Endometrial microvascular endothelial cells (primary cell): ENCODE data around the gene FUT7. TPM values are rescaled to one million over a fixed set of nuclear protein-coding genes. Genes with fewer than 3 reads are reported as not detected.

Experiments used
- in situ Hi-C: cut with HindIII; loops from 2 replicates; pipeline ENCODE4 v1.10.0; 2017; ENCODE audit warnings: low sequenced_read_pairs, low pct_unique_long_range_greater_than_20kb; ENCODE audit errors: inconsistent ontology term
- total RNA-seq: library from RNA; depleted of rRNA; stranded (reverse); fragments of >200 nt; gene quantifications from one replicate; pipeline ENCODE4 v1.2.3, GENCODE V29; 2015; ENCODE audit errors: inconsistent ontology term

The FUT7 gene
- total RNA-seq, 1 donor from 2014 or later = not detected

DNA sequence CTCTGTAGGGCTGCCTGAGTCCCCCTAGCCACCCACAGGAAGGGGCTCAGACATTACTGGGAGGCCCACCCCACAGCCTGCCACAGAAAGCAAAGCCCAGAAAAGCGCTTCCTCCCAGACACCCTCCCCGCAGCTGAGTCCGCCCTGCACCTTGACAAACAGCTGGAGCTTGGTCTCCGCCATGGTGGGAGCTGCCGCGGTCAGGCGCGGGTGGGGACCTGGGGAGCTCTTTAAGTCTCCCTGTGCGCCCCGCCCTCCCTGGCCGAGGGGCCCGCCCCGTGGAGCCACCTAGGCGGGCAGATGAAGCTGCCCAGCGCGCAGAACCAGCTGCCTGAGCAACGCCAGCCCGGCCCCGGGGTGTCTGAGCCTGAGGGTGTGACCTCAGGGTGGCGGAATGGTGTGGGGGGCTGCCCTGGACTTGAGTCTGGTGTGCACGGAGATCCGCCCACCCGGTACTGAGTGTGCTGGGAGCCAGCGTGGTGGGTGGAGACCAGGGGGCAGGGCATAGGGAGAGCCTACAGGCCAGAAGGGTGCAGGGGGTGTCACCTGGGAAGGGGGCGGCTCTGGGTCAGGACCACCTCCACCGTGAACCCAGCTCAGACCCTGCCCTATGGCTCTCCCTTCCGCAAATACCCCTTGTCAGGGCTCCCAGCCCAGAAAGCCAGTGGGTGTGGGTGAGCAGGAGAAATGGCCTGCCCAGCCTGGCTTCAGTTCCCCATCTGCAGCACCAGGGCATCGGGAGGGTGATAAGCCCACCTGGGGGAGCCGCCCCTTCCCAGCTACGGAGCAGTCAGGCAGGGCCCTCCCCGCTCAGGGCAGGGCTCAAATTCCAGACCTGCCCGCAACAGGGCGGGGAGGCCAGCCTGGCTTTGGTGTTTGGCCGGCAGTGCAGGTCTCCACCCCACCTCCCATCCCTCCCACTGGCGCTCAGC, 35.3 kb downstream of the FUT7 start, which contains the start of gene CLIC3:
CLIC3 (minus strand) TSS at position 208 of the 932 bp plus-strand sequence; CDS start at position 183, 25 bp downstream.
- in situ Hi-C loops = no loop called here

DNA sequence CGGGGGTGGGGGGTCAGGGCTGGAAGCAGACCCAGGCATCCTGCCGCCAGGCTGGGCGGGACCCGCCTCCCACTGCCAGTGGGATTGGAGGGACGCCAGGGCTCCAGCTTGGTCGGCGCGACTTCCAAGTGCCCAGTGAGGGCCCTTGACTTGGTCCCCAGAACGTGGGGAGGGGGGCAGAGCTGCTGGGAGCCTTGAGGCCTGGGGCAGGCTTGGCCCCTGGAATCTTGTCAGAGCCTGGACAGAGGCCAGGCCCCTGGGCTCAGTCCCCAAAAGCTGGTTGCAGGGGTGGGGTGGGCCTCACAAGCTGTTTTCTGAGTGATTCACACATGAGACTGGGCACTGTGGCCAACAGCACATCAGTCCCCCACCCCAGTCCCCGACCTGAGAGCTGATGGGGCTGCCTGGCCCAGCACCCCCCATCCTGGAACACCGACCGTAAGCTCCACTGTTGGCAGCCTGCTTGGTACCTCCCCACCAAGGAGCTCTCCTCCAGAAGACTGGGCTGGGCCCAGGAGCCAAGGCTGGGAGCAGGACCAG, 36.0 kb downstream of the FUT7 start:
- in situ Hi-C loops = no loop called here

DNA sequence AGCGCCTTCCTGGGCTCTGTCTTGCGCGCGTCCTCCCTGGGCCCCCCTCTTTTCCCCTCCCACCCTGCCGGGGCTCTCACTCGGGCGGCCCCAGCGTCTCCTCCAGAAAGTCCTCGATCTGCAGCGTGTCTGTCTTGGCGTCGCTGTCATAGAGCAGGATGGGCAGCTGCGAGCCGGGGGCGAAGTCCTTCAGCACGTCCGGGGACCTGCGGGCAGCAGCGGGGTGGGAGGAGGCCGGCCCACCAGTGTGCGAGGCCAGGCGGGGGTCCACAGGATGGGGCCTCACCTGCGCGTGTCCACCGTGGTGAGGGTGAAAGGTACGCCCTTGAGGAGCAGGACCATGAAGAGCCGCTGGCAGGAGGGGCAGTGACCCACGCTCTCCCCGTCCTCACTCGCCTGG, 36.5 kb downstream of the FUT7 start:
- in situ Hi-C loops = no loop called here

DNA sequence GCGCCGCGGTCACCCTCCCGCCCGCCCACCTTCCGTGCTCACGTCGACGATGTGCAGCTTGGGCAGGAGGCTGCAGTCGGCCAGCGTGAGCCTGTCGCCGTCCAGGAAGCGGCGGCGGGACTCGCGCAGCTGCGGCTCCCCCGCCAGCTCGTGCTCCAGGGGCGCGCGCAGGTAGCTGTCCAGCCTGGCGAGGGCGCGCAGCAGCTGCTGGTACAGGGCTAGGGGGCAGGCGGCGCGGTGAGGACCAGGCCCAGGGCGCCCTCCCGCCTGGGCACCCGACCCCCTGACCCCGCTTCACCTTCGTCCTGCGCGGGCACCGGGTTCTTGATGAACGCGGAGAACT, 37.0 kb downstream of the FUT7 start:
- in situ Hi-C loops = no loop called here

DNA sequence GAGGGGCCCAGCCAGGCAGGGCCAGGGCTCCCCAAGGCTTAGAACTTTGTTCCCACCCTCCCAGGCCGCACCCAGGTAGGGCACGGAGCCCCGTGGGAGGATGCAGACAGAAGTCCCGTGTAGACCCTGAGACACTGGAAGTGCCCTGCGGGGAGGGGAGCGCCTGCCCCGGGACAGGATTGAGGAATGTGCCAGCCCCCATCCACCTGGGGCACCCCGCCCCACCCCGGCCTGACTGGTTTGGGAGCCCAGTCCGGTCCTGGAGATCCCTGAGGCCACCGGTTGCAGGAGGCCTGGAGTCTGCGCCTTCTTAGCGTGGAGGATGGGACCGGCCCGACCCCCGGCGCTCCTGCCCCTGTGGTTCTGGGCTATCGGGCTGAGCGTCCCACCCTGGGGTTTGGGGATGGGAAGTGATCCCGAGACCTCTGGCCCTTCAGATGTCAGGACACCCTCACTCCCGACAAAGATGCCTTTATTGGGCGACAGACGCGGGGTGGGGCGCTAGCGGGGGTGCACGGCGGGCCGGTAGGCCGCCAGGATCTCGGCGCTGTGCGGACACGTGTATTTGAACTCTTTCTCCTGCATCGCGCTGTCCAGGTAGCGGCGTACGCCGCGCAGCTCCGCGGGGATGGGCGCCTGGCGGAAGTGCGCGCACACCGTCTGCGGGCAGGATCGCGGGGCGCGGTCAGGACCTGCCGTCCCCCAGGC, 37.6 kb downstream of the FUT7 start:
- in situ Hi-C loops = no loop called here

DNA sequence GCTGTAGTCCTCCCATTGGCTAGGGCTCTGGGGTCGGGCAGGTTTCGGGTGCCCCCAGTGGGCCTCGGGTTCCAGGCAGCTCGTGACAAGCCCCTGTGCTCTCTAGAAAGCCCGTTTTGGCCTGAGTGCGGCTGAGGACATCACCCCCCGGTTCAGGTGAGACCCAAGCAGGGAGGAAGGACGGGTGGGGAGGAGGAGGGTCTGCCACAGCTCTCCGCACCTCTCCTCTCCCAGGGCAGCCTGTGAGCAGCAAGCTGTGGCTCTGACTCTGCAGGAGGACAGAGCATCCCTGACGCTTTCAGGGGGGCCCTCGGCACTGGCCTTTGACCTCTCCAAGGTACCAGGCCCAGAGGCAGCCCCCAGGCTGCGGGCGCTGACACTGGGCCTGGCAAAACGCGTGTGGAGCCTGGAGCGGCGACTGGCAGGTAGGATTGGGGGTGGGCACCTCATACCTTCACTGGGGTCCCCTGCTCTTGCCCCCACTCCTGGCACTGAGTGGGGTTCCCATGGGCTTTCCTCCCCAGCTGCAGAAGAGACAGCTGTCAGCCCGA, 39.0 kb downstream of the FUT7 start:
- in situ Hi-C loops = no loop called here

DNA sequence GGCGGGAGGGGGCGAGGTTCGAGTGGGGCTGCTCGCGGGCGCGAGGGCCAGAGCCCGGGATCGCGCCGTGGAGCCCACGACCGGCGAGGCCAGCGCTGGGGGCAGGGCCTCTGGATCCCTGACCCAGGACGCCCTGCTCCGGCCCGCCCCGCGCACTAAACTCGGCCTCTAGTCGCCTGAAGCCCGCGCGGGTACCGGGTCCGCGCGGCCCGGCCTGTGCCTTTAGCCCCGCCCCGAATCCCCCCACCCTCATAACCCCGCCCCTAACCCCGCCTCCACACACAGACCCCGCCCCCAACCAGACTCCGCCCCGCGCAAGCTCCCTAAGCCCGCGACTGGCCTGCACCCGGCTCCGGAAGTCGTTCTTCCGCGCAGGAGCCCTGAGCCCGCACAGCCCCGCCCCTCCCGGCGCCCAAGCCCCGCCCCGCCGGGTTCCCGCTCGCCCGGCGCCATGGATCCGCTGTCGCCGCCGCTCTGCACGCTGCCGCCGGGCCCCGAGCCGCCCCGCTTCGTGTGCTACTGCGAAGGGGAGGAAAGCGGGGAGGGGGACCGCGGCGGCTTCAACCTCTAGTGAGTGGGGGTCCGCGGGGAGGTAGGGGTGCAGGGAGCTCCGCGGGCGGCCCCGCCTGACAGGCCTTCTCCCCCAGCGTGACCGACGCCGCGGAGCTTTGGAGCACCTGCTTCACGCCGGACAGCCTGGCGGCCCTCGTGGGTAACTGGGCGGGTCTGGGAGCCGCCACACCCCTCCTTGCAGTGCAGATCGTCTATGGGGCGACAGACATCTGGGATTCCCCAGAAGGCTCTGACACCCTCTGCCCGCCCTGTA, 39.7 kb downstream of the FUT7 start, which contains the start of gene PAXX:
PAXX (plus strand) TSS at position 430 of the 826 bp plus-strand sequence; CDS start at position 452, 22 bp downstream.
- in situ Hi-C loops = no loop called here

DNA sequence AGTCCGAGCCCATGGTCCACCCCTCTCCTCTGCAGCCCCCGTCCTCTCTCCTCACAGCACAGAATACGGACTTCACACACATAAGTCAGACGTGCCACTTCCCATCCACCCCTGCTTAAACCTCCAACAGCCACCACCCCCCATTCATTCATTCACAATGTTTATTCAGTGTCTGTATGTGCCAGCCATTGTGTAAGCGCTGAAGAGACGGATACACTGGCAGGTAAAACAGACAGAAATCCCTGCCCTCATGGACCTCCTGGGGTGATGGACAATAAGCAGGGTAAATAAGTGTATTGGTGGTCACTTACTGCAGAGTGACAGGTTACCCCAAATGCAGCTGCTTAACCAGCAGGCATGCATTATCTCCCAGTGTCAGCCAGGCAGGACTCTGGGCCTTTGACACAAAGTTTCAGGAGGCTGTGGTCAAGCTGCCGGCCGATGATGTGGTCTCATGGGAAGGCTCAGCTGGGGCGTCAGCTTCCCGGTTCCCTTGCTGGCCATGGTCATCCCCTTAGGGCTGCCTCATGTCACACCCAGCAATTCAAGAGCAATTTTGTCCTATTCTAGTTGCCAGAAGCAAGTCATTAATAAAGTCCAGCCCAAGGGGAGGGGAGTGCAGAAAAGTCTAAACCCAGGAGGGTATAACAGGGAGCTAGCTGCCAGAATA, 41.5 kb downstream of the FUT7 start:
- in situ Hi-C loops = no loop called here

DNA sequence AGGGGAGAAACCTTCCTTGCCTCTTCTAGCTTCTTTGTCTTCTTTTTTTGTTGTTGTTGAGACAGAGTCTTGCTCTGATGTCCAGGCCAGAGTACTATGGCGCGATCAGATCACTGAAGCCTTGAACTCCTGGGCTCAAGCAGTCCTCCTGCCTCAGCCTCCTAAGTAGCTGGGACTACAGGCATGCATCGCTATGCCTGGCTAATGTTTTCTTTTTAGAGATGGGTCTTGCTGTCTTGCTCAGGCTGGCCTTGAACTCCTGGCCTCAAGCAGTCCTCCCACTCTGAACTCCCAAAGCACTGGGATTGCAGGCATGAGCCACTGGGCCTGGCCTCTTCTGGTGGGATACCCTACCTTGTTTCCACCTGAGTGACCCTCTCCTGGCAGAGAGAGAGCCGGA, 43.0 kb downstream of the FUT7 start:
- in situ Hi-C loops = no loop called here

DNA sequence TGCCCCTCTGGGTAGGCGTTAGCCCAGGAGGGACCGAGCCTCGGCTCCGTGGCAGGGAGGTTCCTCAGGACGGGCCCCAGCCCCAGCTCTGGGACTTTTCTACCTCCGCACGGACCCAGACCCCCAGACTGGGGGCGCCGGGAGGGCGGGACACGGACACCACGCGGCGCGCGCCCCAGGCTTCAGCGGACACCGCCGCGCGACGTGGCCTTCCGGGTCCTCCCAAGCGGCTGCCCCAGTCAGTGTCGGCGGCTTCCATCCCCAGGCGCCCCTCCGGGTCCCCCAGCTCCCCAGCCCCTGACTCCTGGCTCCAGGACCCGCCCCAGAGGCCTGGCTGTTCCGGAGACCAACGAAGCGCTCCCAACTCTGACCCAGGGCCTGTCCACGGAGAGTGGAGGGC, 46.0 kb downstream of the FUT7 start:
- in situ Hi-C loops = no loop called here

DNA sequence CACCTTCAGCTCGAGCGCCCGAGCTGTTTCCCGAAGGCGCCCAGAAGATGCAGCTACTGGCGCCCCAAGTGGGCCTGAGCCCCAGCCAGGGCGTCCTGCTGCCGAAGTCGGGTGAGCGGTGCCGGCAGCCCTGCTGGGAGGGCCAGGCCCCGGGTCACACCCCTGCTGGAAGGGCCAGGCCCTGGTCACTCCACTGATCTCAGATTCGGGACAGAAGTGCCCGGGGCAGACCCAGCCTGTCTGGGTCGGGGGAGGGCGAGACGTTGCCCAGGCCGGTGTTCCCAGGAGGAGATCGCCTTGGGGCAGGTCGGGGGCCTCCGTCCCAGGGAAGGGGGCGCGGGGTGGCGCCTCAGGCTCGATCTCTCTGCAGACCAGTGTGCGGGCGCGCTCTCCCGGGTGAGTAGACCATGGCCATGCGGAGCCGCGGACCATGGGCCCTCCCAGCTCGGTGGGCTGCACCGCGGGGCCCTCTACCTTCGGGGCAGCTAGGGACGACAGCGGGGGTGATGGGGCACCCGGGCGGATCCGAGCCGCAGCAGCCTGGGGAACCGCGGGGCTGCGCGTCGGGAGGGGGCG, 46.8 kb downstream of the FUT7 start:
- in situ Hi-C loops = no loop called here

DNA sequence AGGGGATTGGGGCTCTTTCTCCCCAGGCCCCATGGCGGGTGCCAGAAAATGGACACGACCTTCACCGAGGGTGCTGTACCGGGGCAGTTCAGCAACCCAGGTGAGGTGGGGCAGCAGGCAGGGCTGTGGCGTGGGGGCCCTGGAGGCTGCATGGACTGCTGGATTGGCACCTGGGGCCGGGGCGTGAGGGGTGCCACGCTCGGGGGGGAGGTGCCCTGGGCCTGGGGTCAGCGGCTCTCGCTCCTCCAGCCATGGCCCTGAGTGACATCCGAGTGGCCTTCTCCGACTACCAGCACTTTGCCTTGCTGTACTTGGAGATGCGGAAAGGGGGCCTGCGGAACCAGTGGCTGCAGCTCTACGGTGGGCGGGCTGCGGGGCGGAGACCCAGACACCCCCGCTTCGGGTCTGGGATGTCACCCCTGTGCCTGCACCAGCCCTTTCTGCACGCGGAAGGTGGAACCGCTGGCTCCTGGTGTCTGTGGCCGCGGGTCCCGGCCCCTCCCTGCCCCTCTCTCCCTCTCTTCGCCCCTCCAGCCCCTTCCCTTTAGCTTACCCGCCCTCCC, 47.3 kb downstream of the FUT7 start:
- in situ Hi-C loops = no loop called here

DNA sequence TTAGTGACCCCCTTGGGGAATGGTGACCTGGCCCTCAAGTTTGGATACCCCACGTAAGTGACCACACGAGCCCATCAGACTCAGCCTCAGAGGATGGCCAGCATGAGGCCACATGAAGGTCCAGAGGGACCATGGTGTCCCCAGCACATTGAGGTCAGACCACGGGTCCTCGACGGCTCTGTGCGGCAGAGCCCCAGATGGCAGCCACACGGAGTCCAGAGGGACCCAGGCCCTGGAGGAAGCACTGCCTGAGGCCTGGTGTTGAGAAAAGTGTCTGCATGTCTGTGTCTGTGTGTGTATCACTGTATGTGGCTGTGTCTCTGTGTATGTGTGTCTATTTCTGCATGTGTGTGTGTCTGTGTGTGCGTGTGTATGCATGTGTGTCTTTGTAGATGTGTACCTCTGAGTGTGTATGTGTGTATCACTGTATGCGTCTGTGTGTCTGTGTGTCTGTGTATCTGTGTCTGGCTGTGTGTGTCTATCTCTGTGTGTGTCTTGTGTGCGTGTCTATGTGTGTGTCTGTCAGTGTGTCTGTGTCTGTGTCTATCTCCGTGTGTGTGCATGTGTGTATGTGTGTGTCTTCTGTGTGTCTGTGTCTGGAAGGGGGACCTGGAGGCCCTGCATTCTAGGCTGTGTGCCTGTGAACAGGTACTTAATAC, 48.1 kb downstream of the FUT7 start:
- in situ Hi-C loops = no loop called here

DNA sequence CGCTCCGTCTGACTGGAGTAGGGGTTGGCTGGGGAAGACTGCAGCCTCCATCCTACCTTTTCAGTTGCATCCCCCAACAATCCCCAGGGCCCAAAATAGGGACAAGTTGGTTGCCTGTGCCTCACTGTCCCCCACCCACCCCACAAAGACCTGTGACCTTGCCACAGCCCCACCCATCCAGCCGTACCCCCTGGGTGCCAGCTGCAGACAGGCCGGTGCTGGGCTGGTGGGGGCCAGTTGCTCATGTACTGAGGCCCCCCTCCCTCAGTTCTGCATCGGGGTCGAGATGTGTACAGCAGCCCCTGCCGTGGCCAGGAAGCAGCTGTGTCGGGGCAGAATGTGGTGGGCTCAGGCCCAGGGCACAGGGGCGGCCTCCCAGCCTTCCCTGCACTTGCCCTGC, 48.7 kb downstream of the FUT7 start:
- in situ Hi-C loops = no loop called here

DNA sequence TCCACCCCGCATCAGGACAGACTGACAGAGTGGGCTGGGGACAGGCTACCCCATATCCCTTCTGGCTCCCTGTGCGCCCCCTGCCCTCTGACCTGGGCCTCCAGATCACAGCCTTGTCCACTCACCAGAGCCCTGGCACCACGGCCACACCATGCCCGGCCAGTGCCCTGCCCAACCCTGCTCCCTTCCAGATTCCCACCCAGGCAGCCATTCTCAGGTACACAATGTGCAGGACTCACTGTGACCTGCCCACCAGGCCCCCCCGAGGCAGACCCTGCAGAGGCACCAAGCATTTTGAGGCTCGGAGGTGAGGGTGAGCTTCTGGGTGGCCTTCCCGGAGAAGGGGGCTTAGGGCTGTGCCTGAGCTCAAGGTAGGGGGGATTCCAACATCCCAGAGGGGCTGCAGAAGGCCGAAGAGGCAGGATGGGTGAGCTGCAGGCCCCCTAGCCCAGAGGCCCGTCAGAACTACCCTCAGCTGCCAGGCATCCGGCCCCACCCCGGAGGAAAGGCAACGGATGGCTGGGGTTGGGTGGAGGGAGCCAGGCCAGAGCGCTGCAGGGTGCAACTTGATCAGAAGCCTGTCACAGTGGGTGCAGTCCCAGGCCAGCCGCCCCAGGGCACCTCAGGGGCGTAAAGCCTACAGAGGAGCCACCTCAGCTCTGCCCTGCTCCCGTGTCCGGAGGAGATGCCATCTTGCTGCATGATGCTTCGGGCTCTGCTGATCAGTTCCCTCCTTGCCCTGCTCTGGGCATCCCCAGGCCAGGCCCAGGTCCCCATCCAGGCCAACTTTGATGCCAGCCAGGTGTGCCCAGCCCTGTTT, 49.4 kb downstream of the FUT7 start, which contains the start of gene LCNL1:
LCNL1 (plus strand) TSS at position 762 of the 820 bp plus-strand sequence. CDS start 594 bp downstream, outside the sequence.
- in situ Hi-C loops = no loop called here

DNA sequence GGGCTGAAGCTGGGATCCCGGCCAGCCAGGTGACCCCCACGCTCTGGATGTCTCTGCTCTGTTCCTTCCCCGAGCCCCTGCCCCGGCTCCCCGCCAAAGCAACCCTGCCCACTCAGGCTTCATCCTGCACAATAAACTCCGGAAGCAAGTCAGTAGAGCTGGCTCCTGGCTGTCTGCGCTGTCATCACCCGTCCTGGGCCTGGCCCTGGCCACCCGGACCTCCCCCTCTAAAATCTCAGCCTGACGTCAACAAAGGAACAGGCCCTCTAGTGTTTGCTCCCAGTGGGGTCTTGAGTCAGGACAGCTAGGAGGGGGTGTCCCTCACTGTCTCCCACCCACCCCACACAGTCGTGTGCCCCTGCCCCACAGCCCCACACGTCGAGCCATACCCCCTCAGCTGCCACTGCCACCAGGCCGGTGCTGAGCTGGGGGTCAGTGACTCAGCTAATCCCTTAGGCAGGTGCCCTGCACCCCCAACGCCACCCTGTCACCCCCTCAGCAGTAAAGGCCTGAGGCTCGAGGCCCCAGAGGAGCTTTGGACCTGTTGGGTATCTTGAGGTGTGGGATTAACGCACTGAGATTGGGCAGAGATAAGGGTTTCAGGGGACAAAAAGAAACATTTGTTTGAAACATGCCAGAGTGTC, 50.2 kb downstream of the FUT7 start:
- in situ Hi-C loops = no loop called here
